Thymus (tissue), 11 donors: ENCODE data around the gene CPPED1. TPM values are rescaled to one million over a fixed set of nuclear protein-coding genes. Genes with fewer than 3 reads are reported as not detected.
A peak's percentile ranks its signal among the peaks of the same experiment; 100 is the strongest.

ENCODE experiments used
- DNase-seq, 9 donors: peaks; one replicate each; pipeline ENCODE4 v3.0.0-alpha.2; 2013; ENCODE audit warnings: low spot score in 9 of 9, low read depth in 6 of 9, missing footprints in 1 of 9
- H3K27ac ChIP-seq, 2 donors: one replicate each; pipeline ENCODE4 v1.5.1; 2013; ENCODE audit warnings: control low read depth in 1 of 2, low read depth in 1 of 2, low read length in 1 of 2, mild to moderate bottlenecking in 1 of 2, moderate library complexity in 1 of 2
- H3K27me3 ChIP-seq, 2 donors: one replicate each; pipeline ENCODE4 v1.5.1; 2013; ENCODE audit warnings: low read length in 1 of 2; ENCODE audit not compliant: control insufficient read depth in 2 of 2, insufficient read depth in 1 of 2
- H3K36me3 ChIP-seq, 2 donors: one replicate each; pipeline ENCODE4 v1.5.1; 2013; ENCODE audit warnings: low read length in 1 of 2, mild to moderate bottlenecking in 1 of 2, moderate library complexity in 1 of 2; ENCODE audit not compliant: control insufficient read depth in 2 of 2, insufficient read depth in 2 of 2
- H3K4me1 ChIP-seq, 2 donors: one replicate each; pipeline ENCODE4 v1.5.1; 2013; ENCODE audit warnings: low read length in 2 of 2; ENCODE audit not compliant: control insufficient read depth in 2 of 2, insufficient read depth in 2 of 2
- H3K4me3 ChIP-seq, 2 donors: one replicate each; pipeline ENCODE4 v1.5.1; 2013; ENCODE audit warnings: low read length in 2 of 2, control low read depth in 1 of 2, mild to moderate bottlenecking in 1 of 2
- H3K9me3 ChIP-seq, 2 donors: one replicate each; pipeline ENCODE4 v1.5.1; 2013; ENCODE audit warnings: low read length in 1 of 2, mild to moderate bottlenecking in 1 of 2; ENCODE audit not compliant: control insufficient read depth in 2 of 2, insufficient read depth in 1 of 2
- WGBS: extraction: QIAGEN DNeasy Blood & Tissue Kit; methylation state at CpG from one replicate; pipeline ENCODE4 v1.1.7; 2013; 5-methylcytosine and 5-hydroxymethylcytosine counted together
- polyA plus RNA-seq: library from polyadenylated mRNA; stranded (reverse); fragments of 200-250 nt; gene quantifications from one replicate; pipeline ENCODE4 v1.2.3, GENCODE V29; 2013
- total RNA-seq: library from RNA; stranded (reverse); fragments of 120-200 nt; gene quantifications from one replicate; pipeline ENCODE4 v1.2.4, GENCODE V29; 2013
- donor health status: healthy.

Gene CPPED1
- total and polyA plus RNA-seq, 2 donors: 4.0 to 10.1 TPM

GRCh38 chr16:12669908-12670307, 133.8 kb downstream of the CPPED1 start:
- Histone ChIP-seq H3K4me3 (no peak overlapping the region), H3K36me3 (no peaks in the 10 kb centered on the region), H3K27me3 (no peaks in the 10 kb centered on the region), H3K9me3 (no peaks in the 10 kb centered on the region), H3K4me1 (no peaks in the 10 kb centered on the region), H3K27ac (no peak overlapping the region)
- DNase-seq: no peak
- 98% methylated on average over 6 of the region's 6 CpGs for WGBS

- Histone ChIP-seq H3K27ac (no peak overlapping the region), H3K36me3 (no peaks in the 10 kb centered on the region), H3K27me3 (no peaks in the 10 kb centered on the region), H3K4me1 (no peaks in the 10 kb centered on the region), H3K9me3 (no peaks in the 10 kb centered on the region), H3K4me3 (no peak overlapping the region)
- DNase-seq: no peak
- WGBS: 76% methylated on average over 3 of the region's 3 CpGs
Observed at GRCh38 chr16:12667909-12668308, 135.8 kb downstream of the CPPED1 start.

GRCh38 chr16:12664164-12664733, 139.4 kb downstream of the CPPED1 start:
- 98% methylated on average over 9 of the region's 9 CpGs for WGBS
- no peak for DNase-seq
- no peaks in the 10 kb centered on the region for H3K9me3 ChIP-seq
- H3K4me3 ChIP-seq: no peak overlapping the region
- H3K27me3 ChIP-seq: no peaks in the 10 kb centered on the region
- no peaks in the 10 kb centered on the region for H3K4me1 ChIP-seq
- H3K27ac ChIP-seq: no peak overlapping the region
- no peaks in the 10 kb centered on the region for H3K36me3 ChIP-seq

GRCh38 chr16:12661656-12662172, 142.0 kb downstream of the CPPED1 start:
- 62% methylated on average over 10 of the region's 10 CpGs for WGBS

GRCh38 chr16:12659871-12660270, 143.8 kb downstream of the CPPED1 start:
- no peak overlapping the region for H3K27ac ChIP-seq
- 92% methylated on average over 3 of the region's 3 CpGs for WGBS
- H3K4me3 ChIP-seq: no peak overlapping the region
- no peaks in the 10 kb centered on the region for H3K27me3 ChIP-seq
- no peaks in the 10 kb centered on the region for H3K36me3 ChIP-seq
- H3K9me3 ChIP-seq: peaks cover 0 to 4% of the 10 kb centered on the region in 2 donors
- H3K4me1 ChIP-seq: no peaks in the 10 kb centered on the region
- DNase-seq: no peak

More at GRCh38 chr16:12661656-12662172, 142.0 kb downstream of the CPPED1 start:
- Histone ChIP-seq H3K4me1 (no peaks in the 10 kb centered on the region), H3K36me3 (no peaks in the 10 kb centered on the region), H3K4me3 (no peak overlapping the region), H3K27ac (no peak overlapping the region), H3K9me3 (peaks cover 0 to 4% of the 10 kb centered on the region in 2 donors), H3K27me3 (no peaks in the 10 kb centered on the region)
- DNase-seq: peak; percentile 41 to 85 (median 73)

- no peaks in the 10 kb centered on the region for H3K36me3 ChIP-seq
- H3K4me1 ChIP-seq: no peaks in the 10 kb centered on the region
- no peak overlapping the region for H3K4me3 ChIP-seq
- no peak for DNase-seq
- peaks cover 0 to 4% of the 10 kb centered on the region in 2 donors for H3K9me3 ChIP-seq
- no peaks in the 10 kb centered on the region for H3K27me3 ChIP-seq
- no peak overlapping the region for H3K27ac ChIP-seq
- WGBS: 99% methylated on average over 5 of the region's 5 CpGs
Observed at GRCh38 chr16:12658506-12658905, 145.2 kb downstream of the CPPED1 start.

GRCh38 chr16:12655537-12655936, 148.2 kb downstream of the CPPED1 start:
- no peak overlapping the region for H3K4me3 ChIP-seq
- no peak for DNase-seq
- no peak overlapping the region for H3K27ac ChIP-seq
- H3K4me1 ChIP-seq: no peaks in the 10 kb centered on the region
- H3K27me3 ChIP-seq: no peaks in the 10 kb centered on the region
- 89% methylated on average over 11 of the region's 11 CpGs for WGBS
- no peaks in the 10 kb centered on the region for H3K36me3 ChIP-seq
- H3K9me3 ChIP-seq: peaks cover 0 to 4% of the 10 kb centered on the region in 2 donors

- H3K4me3 ChIP-seq: no peak overlapping the region
- 92% methylated on average over 2 of the region's 2 CpGs for WGBS
Observed at GRCh38 chr16:12653820-12654392, 149.8 kb downstream of the CPPED1 start.

GRCh38 chr16:12652924-12653323, 150.8 kb downstream of the CPPED1 start:
- 90% methylated on average over 4 of the region's 4 CpGs for WGBS
- Histone ChIP-seq H3K9me3 (no peaks in the 10 kb centered on the region), H3K4me3 (no peak overlapping the region), H3K4me1 (no peaks in the 10 kb centered on the region), H3K36me3 (no peaks in the 10 kb centered on the region), H3K27me3 (no peaks in the 10 kb centered on the region), H3K27ac (no peak overlapping the region)
- DNase-seq: no peak

More at GRCh38 chr16:12653820-12654392, 149.8 kb downstream of the CPPED1 start:
- DNase-seq: no peak
- H3K36me3 ChIP-seq: no peaks in the 10 kb centered on the region
- H3K9me3 ChIP-seq: peaks cover 0 to 4% of the 10 kb centered on the region in 2 donors
- no peaks in the 10 kb centered on the region for H3K4me1 ChIP-seq
- H3K27ac ChIP-seq: no peak overlapping the region
- H3K27me3 ChIP-seq: no peaks in the 10 kb centered on the region
